Dedifferentiated amniotic fluid mesenchymal stem cell (primary cell): ENCODE measurements around the gene STMN3.

Experiments
- DNase-seq: peaks from one replicate; pipeline ENCODE4 v3.0.0-alpha.2; 2016; ENCODE audit errors: extremely low spot score

The STMN3 gene

GRCh38 chr20:63653041-63653973 is at the start of gene STMN3:
TSS of gene STMN3 (minus strand) at chr20:63653424. CDS start at chr20:63653345, 79 bp downstream.
- DNase-seq: peak; percentile 55

GRCh38 chr20:63702036-63702665 is 48.9 kb upstream of the STMN3 start:
- DNase-seq: no peak

GRCh38 chr20:63701329-63702035 is 48.3 kb upstream of the STMN3 start:
- no peak for DNase-seq

GRCh38 chr20:63701051-63701328 is 47.8 kb upstream of the STMN3 start:
- no peak for DNase-seq

- DNase-seq: no peak
Measured at GRCh38 chr20:63700199-63701050, 47.2 kb upstream of the STMN3 start.

DNA sequence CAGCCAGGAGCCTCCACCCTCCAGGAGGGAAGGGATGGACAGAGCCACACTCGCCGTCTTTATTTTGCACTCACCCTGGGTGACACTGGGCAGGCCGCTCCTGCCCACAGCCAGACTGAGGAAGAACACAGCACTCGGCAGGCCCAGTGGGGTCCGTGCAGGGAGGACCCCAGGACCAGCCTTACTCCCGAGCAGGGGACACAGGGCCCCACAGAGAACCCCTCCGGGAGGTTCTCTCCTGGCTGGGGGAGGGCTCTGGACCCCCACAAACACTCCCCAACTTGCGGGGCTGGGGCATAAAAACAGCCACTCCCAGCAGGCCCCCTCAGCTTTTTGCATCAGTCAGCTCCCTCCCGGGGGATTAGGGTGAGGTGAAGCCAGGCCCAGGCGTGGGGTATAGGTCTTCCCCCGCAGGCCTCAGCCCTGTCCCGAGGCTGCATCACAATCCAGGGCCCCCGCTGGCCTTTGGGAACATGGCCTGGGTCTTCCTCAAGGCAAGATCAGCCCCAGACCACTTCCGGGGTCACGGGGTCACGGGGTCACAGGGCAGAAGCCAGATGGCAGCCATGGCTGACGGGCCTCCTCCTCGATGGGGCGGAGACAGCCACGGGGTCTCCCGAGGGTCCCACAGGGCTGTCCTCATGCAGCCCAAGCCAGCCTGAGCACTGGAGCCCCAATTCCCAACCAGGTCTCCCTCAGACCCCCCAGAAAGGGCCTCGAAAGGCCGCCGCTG is 46.4 kb upstream of the STMN3 start:
- DNase-seq: no peak

- DNase-seq: peak; percentile 32
Measured at GRCh38 chr20:63698739-63699465, 45.7 kb upstream of the STMN3 start.

DNA sequence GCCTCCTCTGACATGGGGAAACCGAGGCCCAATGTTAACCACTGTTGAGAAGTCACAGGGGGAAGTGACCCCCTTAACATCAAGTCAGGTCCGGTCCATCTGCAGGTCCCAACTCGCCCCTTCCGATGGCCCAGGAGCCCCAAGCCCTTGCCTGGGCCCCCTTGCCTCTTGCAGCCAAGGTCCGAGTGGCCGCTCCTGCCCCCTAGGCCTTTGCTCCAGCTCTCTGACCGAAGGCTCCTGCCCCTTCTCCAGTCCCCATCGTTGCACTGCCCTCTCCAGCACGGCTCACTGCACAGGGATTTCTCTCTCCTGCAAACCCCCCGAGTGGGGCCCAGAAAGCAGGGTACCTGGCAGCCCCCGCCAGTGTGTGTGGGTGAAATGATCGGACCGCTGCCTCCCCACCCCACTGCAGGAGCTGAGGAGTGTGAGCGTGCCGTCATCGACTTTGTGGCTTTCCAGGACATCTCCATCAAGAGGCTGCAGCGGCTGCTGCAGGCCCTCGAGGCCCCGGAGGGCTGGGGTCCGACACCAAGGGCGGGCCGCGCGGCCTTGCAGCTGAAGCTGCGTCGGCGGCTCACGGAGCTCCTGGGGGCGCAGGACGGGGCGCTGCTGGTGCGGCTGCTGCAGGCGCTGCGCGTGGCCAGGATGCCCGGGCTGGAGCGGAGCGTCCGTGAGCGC is 44.8 kb upstream of the STMN3 start:
- DNase-seq: no peak

DNA sequence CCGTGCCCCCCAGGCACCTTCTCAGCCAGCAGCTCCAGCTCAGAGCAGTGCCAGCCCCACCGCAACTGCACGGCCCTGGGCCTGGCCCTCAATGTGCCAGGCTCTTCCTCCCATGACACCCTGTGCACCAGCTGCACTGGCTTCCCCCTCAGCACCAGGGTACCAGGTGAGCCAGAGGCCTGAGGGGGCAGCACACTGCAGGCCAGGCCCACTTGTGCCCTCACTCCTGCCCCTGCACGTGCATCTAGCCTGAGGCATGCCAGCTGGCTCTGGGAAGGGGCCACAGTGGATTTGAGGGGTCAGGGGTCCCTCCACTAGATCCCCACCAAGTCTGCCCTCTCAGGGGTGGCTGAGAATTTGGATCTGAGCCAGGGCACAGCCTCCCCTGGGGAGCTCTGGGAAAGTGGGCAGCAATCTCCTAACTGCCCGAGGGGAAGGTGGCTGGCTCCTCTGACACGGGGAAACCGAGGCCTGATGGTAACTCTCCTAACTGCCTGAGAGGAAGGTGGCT is 44.2 kb upstream of the STMN3 start:
- DNase-seq: no peak

GRCh38 chr20:63696628-63697356 is 43.6 kb upstream of the STMN3 start, which contains the start of gene TNFRSF6B:
TSS of gene TNFRSF6B (plus strand) at chr20:63696652. CDS start at chr20:63696768, 116 bp downstream.
- no peak for DNase-seq

GRCh38 chr20:63696306-63696627 is 43.0 kb upstream of the STMN3 start:
- no peak for DNase-seq

DNA sequence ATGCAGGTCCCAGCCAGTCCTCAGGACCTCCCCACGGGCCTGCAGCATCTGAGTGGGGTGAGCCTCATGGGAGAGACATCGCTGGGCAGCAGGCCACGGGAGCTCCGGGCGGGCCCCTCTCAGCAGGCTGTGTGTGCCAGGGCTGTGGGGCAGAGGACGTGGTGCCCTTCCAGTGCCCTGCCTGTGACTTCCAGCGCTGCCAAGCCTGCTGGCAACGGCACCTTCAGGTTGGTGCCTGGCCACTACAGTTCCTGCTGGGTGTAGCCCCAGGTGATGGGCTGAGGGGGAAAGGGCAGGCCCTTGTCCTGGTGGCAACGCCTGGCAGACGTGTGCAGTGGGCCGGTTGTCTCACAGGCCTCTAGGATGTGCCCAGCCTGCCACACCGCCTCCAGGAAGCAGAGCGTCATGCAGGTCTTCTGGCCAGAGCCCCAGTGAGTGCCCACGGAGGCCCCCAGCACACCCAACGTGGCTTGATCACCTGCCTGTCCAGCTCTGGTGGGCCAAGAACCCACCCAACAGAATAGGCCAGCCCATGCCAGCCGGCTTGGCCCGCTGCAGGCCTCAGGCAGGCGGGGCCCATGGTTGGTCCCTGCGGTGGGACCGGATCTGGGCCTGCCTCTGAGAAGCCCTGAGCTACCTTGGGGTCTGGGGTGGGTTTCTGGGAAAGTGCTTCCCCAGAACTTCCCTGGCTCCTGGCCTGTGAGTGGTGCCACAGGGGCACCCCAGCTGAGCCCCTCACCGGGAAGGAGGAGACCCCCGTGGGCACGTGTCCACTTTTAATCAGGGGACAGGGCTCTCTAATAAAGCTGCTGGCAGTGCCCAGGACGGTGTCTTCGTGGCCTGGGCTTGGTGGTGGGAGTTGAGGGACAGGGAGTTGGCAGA is 42.4 kb upstream of the STMN3 start:
- DNase-seq: no peak

DNA sequence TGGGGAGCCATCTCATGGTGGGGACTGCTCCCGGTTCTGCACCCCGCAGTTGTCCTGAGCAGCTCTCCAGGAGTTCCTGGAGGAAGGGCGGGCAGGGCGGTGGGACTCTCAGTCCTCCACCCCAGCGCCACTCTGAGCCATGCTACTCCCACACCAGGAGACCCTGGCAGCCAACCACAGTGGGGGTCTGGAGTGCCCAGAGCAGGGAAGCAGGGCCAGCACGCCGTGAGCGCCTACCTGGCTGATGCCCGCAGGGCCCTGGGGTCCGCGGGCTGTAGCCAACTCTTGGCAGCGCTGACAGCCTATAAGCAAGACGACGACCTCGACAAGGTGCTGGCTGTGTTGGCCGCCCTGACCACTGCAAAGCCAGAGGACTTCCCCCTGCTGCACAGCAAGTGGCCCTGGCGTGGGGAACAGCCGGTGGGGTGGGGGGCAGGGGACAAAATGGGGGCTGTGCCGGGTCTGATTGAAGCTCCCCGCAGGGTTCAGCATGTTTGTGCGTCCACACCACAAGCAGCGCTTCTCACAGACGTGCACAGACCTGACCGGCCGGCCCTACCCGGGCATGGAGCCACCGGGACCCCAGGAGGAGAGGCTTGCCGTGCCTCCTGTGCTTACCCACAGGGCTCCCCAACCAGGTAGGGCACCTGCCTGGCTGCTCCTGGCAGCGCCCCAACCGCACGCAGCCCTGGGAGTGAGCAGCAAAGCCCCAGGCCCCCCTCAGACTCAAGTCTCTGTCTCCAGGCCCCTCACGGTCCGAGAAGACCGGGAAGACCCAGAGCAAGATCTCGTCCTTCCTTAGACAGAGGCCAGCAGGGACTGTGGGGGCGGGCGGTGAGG is 41.6 kb upstream of the STMN3 start:
- no peak for DNase-seq

GRCh38 chr20:63693733-63694583 is 40.7 kb upstream of the STMN3 start:
- DNase-seq: no peak

- DNase-seq: no peak
Measured at GRCh38 chr20:63693083-63693732, 40.0 kb upstream of the STMN3 start.
